Mesodermal cell (in vitro differentiated cells): ENCODE measurements around the gene LSMEM2.
"Not testable (repeated sequence)": the region's sequence is repeated elsewhere in the genome, so short reads cannot be mapped to it uniquely, and the experiment has no call there.

Experiments
- H3K27ac ChIP-seq: 2 replicates; pipeline ENCODE4 v1.7.0; 2013; ENCODE audit warnings: mild to moderate bottlenecking, low read depth, low read length, moderate library complexity; ENCODE audit not compliant: severe bottlenecking
- H3K36me3 ChIP-seq: 2 replicates; pipeline ENCODE4 v1.7.1; 2013; ENCODE audit warnings: mild to moderate bottlenecking, low read length, moderate library complexity; ENCODE audit not compliant: control insufficient read depth, insufficient read depth
- H3K4me1 ChIP-seq: one replicate; pipeline ENCODE4 v1.7.1; 2013; ENCODE audit warnings: mild to moderate bottlenecking, low read length; ENCODE audit not compliant: insufficient read depth, control insufficient read depth, poor library complexity, severe bottlenecking
- H3K4me3 ChIP-seq: 2 replicates; pipeline ENCODE4 v1.7.0; 2013; ENCODE audit warnings: low read length, control low read depth, mild to moderate bottlenecking; ENCODE audit not compliant: insufficient read depth, poor library complexity, severe bottlenecking; ENCODE audit errors: extremely low read depth
- H3K9me3 ChIP-seq: 2 replicates; pipeline ENCODE4 v1.7.1; 2013; ENCODE audit warnings: mild to moderate bottlenecking, low read length, moderate library complexity; ENCODE audit not compliant: control insufficient read depth
- WGBS, 2 experiments: methylation state at CpG; one replicate each; pipeline ENCODE4 v1.1.5; 2013; ENCODE audit warnings: missing lambda C conversion rate in 2 of 2; ENCODE audit not compliant: insufficient coverage in 2 of 2; 5-methylcytosine and 5-hydroxymethylcytosine counted together

The LSMEM2 gene

DNA sequence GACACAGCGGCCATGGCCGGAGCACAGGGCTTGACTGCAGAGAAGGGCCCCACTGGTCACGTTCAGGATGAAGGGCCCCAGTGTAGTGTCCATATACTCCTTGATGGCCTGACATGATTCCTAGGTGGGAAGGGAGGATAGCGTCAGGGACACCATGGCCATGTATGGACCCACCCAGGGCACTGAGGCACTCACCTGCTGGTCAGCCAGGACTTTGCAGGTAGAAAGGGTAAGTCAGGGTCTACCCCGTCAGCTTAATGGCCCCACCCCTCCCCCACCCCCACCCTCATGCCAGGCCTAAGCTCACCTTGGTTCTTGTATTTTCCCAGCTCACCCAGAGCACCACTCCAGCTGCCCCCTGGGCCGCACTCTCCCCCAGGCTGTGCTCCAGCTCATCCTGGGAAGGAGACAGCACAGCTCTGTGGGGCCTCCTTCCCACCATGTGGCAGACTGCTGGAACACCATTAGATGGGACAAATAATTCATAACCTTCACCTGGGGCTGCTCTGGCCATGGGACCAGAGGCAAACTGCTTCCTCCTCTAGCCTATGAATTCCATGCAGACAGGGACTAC lies 21.9 kb downstream of the LSMEM2 start:
- WGBS, 2 experiments, result 97% methylated on average over 4 to 6 of the region's 6 CpGs
- H3K27ac ChIP-seq, result peak overlapping the region; percentile 78
- peak overlapping the region; percentile 82 for H3K4me3 ChIP-seq
- peaks cover 3% of the 10 kb centered on the region for H3K9me3 ChIP-seq
- peaks cover 7% of the 10 kb centered on the region for H3K36me3 ChIP-seq
- peaks cover 5% of the 10 kb centered on the region for H3K4me1 ChIP-seq

DNA sequence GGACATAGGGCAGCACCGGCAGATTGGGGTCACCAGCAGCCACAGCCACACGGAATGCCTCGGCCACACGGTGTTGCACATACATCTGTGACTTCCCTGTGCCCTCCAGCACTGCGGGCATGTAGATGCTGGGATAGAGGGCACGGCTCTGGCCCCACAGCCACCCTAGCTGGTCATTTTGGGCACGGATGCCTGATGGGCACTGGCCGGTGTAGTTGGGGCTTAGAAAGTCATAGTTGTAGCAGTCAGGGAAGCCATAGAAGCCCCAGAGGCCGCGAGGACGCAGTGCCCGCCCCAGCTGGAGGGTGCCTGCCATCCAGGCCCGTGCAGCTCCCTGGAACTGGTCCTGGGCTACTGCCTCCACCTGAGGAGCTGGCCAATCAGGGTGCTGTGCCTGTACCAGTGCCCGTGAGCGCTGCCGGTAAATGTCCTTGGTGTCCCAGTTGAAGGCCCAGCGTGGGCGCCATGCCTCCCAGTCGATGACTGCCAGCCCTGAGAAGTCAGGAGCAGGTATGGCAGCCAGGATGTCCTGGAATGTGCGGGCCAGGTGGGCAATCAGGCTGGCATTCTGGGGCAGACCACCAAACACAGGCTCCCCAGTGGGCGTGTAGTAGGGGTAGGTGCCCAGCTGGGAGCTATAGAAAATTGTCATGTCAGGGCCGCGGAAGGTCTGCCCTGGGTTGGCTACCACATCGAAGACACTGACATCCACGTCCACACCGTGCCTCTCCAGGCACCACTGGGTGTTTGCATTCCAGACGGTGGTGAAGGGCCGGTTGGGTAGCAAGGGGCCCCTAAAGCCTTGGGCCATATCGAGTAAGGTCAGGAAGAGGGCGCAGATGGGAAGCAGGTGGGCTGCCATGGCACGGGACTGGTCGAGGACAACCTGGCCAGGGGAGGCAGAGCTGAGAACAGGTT lies 23.5 kb downstream of the LSMEM2 start:
- Histone ChIP-seq H3K9me3 (peaks cover 15% of the 10 kb centered on the region), H3K36me3 (no peaks in the 10 kb centered on the region), H3K27ac (no peak overlapping the region), H3K4me3 (no peak overlapping the region), H3K4me1 (peaks cover 5% of the 10 kb centered on the region)
- WGBS, 2 experiments, result 94 to 96% methylated on average over 31 to 32 of the region's 32 CpGs

DNA sequence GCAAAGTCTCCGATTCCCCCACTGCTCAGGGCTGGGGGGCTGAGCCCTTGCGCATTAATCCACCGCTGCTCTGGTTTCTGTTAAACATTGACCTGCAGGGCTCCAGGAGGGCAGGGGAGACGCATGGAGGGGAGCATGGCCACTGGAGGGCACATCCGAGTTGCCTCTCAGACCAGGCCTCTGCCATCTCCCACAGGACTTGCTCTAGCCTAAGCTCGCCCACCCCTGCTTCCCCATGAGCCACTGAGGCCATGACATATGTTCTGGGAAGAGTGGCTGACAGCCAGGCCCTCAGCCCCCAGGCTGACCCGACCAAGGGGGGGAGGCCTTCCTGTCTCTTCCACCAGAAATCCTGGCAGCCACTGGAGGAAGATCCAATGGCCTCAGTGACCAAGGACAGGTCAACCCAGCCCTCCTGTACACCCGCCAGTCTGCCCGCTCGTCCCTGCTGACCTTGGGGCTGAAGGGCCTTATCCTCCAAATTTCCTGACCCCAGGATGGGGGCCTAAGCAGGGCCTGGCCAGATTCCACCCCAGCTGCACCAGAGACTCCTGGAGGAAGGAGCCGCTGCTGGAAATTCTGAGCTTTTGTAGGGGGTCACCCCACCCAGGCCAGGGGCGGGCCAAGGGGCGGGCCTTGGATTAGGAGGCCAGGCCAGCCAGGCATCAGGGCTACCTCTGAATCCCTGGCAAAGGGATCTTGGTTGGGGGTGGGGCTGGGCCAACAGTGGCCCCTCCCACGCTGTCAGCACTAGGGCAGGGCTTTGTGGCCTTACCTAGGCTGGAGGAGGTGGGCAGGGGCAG lies 24.3 kb downstream of the LSMEM2 start, which contains the start of gene HYAL1:
TSS of gene HYAL1 (minus strand) at position 562 of the 803 bp plus-strand sequence. CDS start 618 bp downstream, outside the sequence.
- H3K36me3 ChIP-seq, result no peaks in the 10 kb centered on the region
- H3K27ac ChIP-seq, result no peak within 1 kb of the TSS
- peaks cover 15% of the 10 kb centered on the region for H3K9me3 ChIP-seq
- no peak within 1 kb of the TSS for H3K4me3 ChIP-seq
- peaks cover 5% of the 10 kb centered on the region for H3K4me1 ChIP-seq
- WGBS, 2 experiments, result 79 to 84% methylated on average over 7 to 12 of the region's 14 CpGs

DNA sequence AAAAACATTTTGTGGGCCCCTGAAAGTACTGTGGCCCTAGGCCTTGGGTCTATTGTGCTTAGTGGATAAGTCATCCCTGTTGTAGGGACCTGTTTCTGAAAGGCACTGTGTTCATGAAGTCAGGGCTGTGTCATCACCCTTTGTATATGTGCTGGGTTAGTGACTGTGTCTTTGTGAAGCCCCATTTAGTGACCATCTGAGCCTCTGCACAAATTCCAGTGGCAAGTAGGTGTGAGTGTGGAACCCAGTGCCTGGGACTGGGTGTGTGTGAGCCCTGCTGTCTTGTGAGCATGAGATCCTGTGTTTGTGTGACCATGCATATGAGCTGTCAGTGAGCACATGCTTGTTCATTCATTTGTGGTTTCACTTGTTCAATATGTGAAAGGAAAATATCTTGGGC lies 25.7 kb downstream of the LSMEM2 start:
- Histone ChIP-seq H3K4me3 (no peak overlapping the region), H3K4me1 (peaks cover 5% of the 10 kb centered on the region), H3K9me3 (peaks cover 21% of the 10 kb centered on the region), H3K36me3 (no peaks in the 10 kb centered on the region), H3K27ac (no peak overlapping the region)

DNA sequence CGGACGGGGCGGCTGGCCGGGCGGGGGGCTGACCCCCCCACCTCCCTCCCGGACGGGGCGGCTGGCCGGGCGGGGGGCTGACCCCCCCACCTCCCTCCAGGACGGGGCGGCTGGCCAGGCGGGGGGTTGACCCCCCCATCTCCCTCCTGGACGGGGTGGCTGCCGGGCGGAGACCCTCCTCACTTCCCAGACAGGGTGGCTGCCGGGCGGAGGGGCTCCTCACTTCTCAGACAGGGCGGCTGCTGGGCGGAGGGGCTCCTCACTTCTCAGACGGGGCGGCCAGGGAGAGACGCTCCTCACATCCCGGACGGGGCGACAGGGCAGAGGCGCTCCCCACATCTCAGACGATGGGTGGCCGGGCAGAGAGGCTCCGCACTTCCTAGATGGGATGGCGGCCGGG lies 33.2 kb downstream of the LSMEM2 start:
- 89 to 95% methylated on average over 5 to 10 of the region's 32 CpGs for WGBS, 2 experiments
- H3K4me3 ChIP-seq, H3K4me1 ChIP-seq, H3K27ac ChIP-seq: not testable (repeated sequence)
- peaks cover 18% of the 10 kb centered on the region for H3K9me3 ChIP-seq
- H3K36me3 ChIP-seq, result peaks cover 27% of the 10 kb centered on the region

DNA sequence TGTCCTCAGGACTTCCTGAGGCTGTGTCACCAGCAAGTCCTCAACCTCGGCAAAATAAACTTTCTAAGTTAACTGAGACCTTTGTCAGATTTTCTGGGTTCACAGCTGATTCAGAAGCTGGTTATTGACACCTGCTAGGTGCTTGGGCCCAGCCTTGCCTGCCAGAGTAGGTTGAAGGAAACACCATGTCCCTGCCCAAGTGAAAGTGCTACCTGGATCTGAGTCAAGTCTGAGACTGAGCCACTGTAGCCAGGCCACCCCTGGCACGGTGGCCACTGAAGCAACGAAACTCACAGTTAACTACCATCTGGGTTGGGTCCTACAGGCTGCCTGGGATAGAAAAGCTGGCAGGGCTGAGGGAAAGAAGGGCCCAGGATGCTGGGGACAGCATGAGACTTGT lies 35.5 kb downstream of the LSMEM2 start:
- peaks cover 50% of the 10 kb centered on the region for H3K36me3 ChIP-seq
- WGBS, 2 experiments, result 98 to 100% methylated on average over 2 to 3 of the region's 3 CpGs
- no peak overlapping the region for H3K27ac ChIP-seq
- no peak overlapping the region for H3K4me3 ChIP-seq
- H3K4me1 ChIP-seq, result peaks cover 22% of the 10 kb centered on the region
- H3K9me3 ChIP-seq, result peaks cover 13% of the 10 kb centered on the region

DNA sequence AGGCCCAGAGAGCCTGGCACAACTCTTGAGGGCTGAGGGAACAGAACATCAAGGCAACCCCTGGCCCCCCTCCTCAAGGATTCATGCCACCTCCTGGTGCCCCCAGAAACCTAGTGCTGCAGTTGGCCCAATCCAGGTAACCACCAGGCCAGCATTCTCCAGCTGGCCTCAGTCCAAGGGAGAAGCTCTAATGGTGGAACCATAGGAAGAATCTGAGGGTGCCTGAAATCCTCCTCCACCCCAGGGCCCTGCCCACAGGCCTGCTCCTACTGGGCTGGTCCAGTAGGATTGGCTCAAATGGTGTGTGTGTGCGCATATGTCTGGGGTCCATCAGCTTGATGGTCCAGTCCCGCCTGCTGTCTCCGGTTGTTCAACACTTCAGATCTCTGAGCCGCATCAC lies 35.9 kb downstream of the LSMEM2 start:
- Histone ChIP-seq H3K27ac (no peak overlapping the region), H3K4me1 (peaks cover 24% of the 10 kb centered on the region), H3K9me3 (peaks cover 8% of the 10 kb centered on the region), H3K36me3 (peaks cover 55% of the 10 kb centered on the region), H3K4me3 (no peak overlapping the region)
- 93 to 100% methylated on average over 1 to 3 of the region's 4 CpGs for WGBS, 2 experiments

DNA sequence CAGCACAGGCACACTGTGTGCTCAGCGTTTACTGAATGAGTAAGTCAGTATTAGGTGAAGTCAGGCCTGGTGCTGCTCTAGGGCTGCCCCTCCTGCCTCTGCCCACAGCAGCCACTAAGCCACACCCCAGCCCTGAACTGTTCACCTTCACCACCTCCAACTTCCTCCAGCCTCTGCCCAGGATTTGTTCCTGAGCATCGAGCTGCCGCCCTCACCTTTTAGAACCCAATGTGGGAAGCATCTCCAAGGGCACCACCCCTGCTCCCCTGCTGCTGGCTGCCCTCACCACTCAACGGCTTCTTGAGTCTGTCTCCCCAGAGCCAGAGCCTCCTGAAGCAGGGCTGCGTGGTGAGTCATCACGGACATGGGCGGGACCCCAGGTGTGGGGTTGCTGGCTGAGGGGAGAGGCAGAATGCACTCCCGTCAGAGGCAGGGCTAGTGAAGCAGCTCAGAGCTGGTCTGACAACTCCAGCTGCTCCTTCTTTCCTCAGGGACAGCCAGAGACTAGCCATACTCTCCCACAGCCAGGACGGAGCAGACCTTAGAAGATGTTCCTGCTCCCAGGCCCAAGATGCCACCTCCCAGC lies 37.9 kb downstream of the LSMEM2 start:
- 84 to 92% methylated on average over 5 to 8 of the region's 9 CpGs for WGBS, 2 experiments

DNA sequence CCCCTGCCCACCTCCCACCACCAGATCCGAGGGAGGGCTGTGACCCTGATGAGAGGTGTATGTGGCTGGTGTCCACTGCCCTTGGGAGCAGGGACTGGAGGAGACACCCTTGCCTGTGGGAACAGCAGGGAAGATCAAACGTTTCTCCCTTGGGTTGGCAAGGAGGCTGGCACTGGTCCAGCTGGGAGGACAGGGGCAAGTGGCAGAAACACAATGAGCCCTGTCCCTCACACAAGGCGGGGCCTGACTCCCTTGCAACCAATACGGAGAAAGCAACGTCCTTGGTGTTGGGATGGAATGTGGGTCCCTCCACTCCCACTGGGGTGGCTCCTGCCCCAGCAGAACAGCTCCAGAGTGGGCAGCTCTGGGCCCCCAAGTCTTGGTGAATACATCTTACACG lies 38.4 kb downstream of the LSMEM2 start:
- 90 to 94% methylated on average over 4 to 5 of the region's 6 CpGs for WGBS, 2 experiments
- peak overlapping the region; percentile 2 for H3K27ac ChIP-seq
- peaks cover 4% of the 10 kb centered on the region for H3K9me3 ChIP-seq
- H3K4me1 ChIP-seq, result peaks cover 35% of the 10 kb centered on the region
- no peak overlapping the region for H3K4me3 ChIP-seq
- peaks cover 61% of the 10 kb centered on the region for H3K36me3 ChIP-seq

More for the DNA sequence above, 37.9 kb downstream of the LSMEM2 start:
- Histone ChIP-seq H3K4me1 (peaks cover 31% of the 10 kb centered on the region), H3K27ac (peak overlapping the region; percentile 2), H3K4me3 (no peak overlapping the region), H3K36me3 (peaks cover 61% of the 10 kb centered on the region), H3K9me3 (peaks cover 4% of the 10 kb centered on the region)

DNA sequence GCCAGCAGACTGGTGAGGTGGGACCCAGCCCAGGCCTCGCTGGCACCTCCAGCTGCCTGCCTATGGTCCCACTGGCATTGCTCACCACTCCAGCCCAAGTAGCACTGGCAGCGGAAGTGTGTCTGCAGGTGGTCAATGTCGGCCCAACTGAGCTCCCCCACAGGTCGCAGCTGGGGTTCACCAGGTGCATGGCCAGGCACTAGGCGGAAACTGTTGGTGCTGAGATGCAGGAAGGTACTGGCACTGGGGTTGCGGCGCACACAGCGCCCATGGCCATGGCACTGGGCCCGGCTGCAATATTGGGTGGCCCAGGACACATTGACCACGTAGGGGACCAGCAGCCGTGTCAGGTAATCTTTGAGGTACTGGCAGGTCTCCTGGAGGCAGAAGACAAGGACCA lies 39.3 kb downstream of the LSMEM2 start:
- 95 to 97% methylated on average over 11 of the region's 11 CpGs for WGBS, 2 experiments
- Histone ChIP-seq H3K9me3 (peaks cover 4% of the 10 kb centered on the region), H3K4me3 (no peak overlapping the region), H3K4me1 (peaks cover 44% of the 10 kb centered on the region), H3K27ac (no peak overlapping the region), H3K36me3 (peaks cover 61% of the 10 kb centered on the region)
